H1 (cell line): ENCODE results near the gene PPP1R13B. TPM values are rescaled to one million over a fixed set of nuclear protein-coding genes. Genes with fewer than 3 reads are reported as not detected.

Source experiments
- CTCF ChIA-PET: fragments of 300-600 bp; sonication (Branson Sonifier 250); formaldehyde crosslinking; loops from one replicate; lab custom pipeline; 2021; ENCODE audit not compliant: partially characterized antibody; lab: Charles Lee
- POLR2A ChIA-PET: fragments of 300-600 bp; sonication (Branson Sonifier 250); formaldehyde crosslinking; loops from one replicate; lab custom pipeline; 2021; ENCODE audit warnings: inconsistent platforms; ENCODE audit not compliant: partially characterized antibody; lab: Charles Lee
- DNase-seq, 2 experiments: peaks; one replicate each; pipeline versions ENCODE4 v3.0.0 to v3.0.0-alpha.2; 2010 to 2022; ENCODE audit warnings: low spot score in 2 of 2, low read depth in 1 of 2, mixed read lengths in 1 of 2
- FAIRE-seq: peaks from 2 replicates; lab custom pipeline; 2011; peaks lifted over from hg19 to GRCh38; lab: Jason Lieb, UNC
- H2AFZ ChIP-seq: 2 replicates; pipeline ENCODE4 v1.8.1; 2012; ENCODE audit warnings: low read length, inconsistent platforms
- H2AK5ac ChIP-seq: 2 replicates; pipeline ENCODE4 v1.6.1; 2013; ENCODE audit warnings: low read depth, low read length
- H2BK120ac ChIP-seq: replicated peaks from 2 replicates; pipeline ENCODE3; 2013; ENCODE audit warnings: low read depth, low read length, inconsistent platforms
- H2BK12ac ChIP-seq: 2 replicates; pipeline ENCODE4 v1.6.1; 2013; ENCODE audit warnings: low read depth, low read length
- H2BK15ac ChIP-seq: 2 replicates; pipeline ENCODE4 v1.6.1; 2013; ENCODE audit warnings: low read length
- H2BK20ac ChIP-seq: 2 replicates; pipeline ENCODE4 v1.6.1; 2013; ENCODE audit warnings: low read length
- H2BK5ac ChIP-seq: 2 replicates; pipeline ENCODE4 v1.6.1; 2013; ENCODE audit warnings: low read depth, low read length
- H3K14ac ChIP-seq: 2 replicates; pipeline ENCODE4 v1.6.1; 2013; ENCODE audit warnings: inconsistent platforms; ENCODE audit not compliant: insufficient read length
- H3K18ac ChIP-seq: 2 replicates; pipeline ENCODE4 v1.6.1; 2013; ENCODE audit warnings: low read length; ENCODE audit errors: extremely low read depth
- H3K23ac ChIP-seq: 2 replicates; pipeline ENCODE4 v1.6.1; 2013; ENCODE audit warnings: inconsistent platforms; ENCODE audit not compliant: insufficient read length
- H3K23me2 ChIP-seq: 2 replicates; pipeline ENCODE4 v1.6.1; 2013; ENCODE audit warnings: low read depth, low read length
- H3K27ac ChIP-seq: 2 replicates; pipeline ENCODE4 v1.6.1; 2011; ENCODE audit warnings: low read depth, low read length, inconsistent platforms
- H3K27me3 ChIP-seq, 4 experiments: replicated peaks in 1 of 4; 1 replicate in 1 of 4; 2 replicates in 3 of 4; pipeline versions ENCODE4 v1.6.1 to v1.8.1; 2011 to 2013; ENCODE audit warnings: low read length in 3 of 4, mild to moderate bottlenecking in 3 of 4, inconsistent platforms in 2 of 4, mixed read lengths in 2 of 4, moderate library complexity in 1 of 4; ENCODE audit not compliant: control insufficient read depth in 3 of 4, insufficient read depth in 3 of 4; ENCODE audit errors: extremely low read depth in 1 of 4
- H3K36me3 ChIP-seq, 4 experiments: 2 replicates each; pipeline versions ENCODE4 v1.6.1 to v1.8.1; 2011 to 2013; ENCODE audit warnings: mild to moderate bottlenecking in 4 of 4, low read length in 3 of 4, moderate library complexity in 2 of 4, control low read depth in 1 of 4, inconsistent platforms in 1 of 4; ENCODE audit not compliant: insufficient read depth in 4 of 4, control insufficient read depth in 2 of 4
- H3K4ac ChIP-seq: replicated peaks from 2 replicates; pipeline ENCODE3; 2013; ENCODE audit warnings: low read length, low read depth, mixed read lengths, inconsistent platforms; ENCODE audit not compliant: insufficient read length
- H3K4me1 ChIP-seq, 4 experiments: replicated peaks in 1 of 4; 1 replicate in 1 of 4; 2 replicates in 3 of 4; pipeline versions ENCODE4 v1.6.1 to v1.8.1; 2011 to 2013; ENCODE audit warnings: low read length in 3 of 4, inconsistent platforms in 2 of 4, mixed read lengths in 1 of 4; ENCODE audit not compliant: insufficient read depth in 4 of 4, control insufficient read depth in 3 of 4
- H3K4me2 ChIP-seq, 2 experiments: 2 replicates each; pipeline versions ENCODE4 v1.6.1 to v1.8.1; 2011 to 2013; ENCODE audit warnings: low read depth in 2 of 2, low read length in 2 of 2, control low read depth in 1 of 2, inconsistent platforms in 1 of 2, mild to moderate bottlenecking in 1 of 2; ENCODE audit not compliant: insufficient read depth in 1 of 2
- H3K4me3 ChIP-seq, 4 experiments: fragments of 200-600, 300-600 bp in 1 of 4; sonication (generic), shearing (Covaris generic), sonication (Bioruptor Twin) in 1 of 4; 2 replicates each; pipeline versions ENCODE4 v1.5.1 to v1.8.1; 2011 to 2016; ENCODE audit warnings: low read length in 4 of 4, low read depth in 3 of 4, control low read depth in 2 of 4, inconsistent platforms in 2 of 4, mild to moderate bottlenecking in 2 of 4, mixed read lengths in 1 of 4, moderate library complexity in 1 of 4; ENCODE audit not compliant: insufficient read depth in 2 of 4; ENCODE audit errors: extremely low read depth in 1 of 4
- H3K56ac ChIP-seq: replicated peaks from 2 replicates; pipeline ENCODE3; 2013; ENCODE audit warnings: low read depth, mild to moderate bottlenecking, mixed read lengths, low read length, inconsistent platforms; ENCODE audit not compliant: insufficient read length
- H3K79me1 ChIP-seq: 2 replicates; pipeline ENCODE4 v1.6.1; 2013; ENCODE audit warnings: low read depth, low read length, control low read depth
- H3K79me2 ChIP-seq, 2 experiments: 2 replicates each; pipeline versions ENCODE4 v1.6.1 to v1.8.1; 2012 to 2013; ENCODE audit warnings: low read length in 2 of 2, mild to moderate bottlenecking in 2 of 2, inconsistent platforms in 1 of 2; ENCODE audit not compliant: insufficient read depth in 2 of 2, control insufficient read depth in 1 of 2
- H3K9ac ChIP-seq, 4 experiments: replicated peaks in 1 of 4; 1 replicate in 1 of 4; 2 replicates in 3 of 4; pipeline versions ENCODE4 v1.6.1 to v1.8.1; 2011 to 2013; ENCODE audit warnings: low read depth in 3 of 4, low read length in 3 of 4, control low read depth in 2 of 4, mild to moderate bottlenecking in 2 of 4, moderate library complexity in 2 of 4, inconsistent platforms in 1 of 4; ENCODE audit errors: extremely low read depth in 1 of 4
- H3K9me3 ChIP-seq, 2 experiments: 2 replicates each; pipeline versions ENCODE4 v1.6.1 to v1.8.1; 2012 to 2013; ENCODE audit warnings: mild to moderate bottlenecking in 2 of 2, moderate library complexity in 2 of 2, control low read depth in 1 of 2, inconsistent platforms in 1 of 2, low read depth in 1 of 2, low read length in 1 of 2, mixed read lengths in 1 of 2; ENCODE audit not compliant: insufficient read depth in 2 of 2
- H4K20me1 ChIP-seq, 2 experiments: replicated peaks in 1 of 2; 2 replicates each; pipeline versions ENCODE3 to v1.8.1; 2011 to 2013; ENCODE audit warnings: inconsistent platforms in 2 of 2, low read length in 2 of 2, mild to moderate bottlenecking in 1 of 2; ENCODE audit not compliant: insufficient read depth in 2 of 2, control insufficient read depth in 1 of 2
- H4K5ac ChIP-seq: 2 replicates; pipeline ENCODE4 v1.6.1; 2013; ENCODE audit warnings: low read length, low read depth, mixed read lengths, inconsistent platforms; ENCODE audit not compliant: insufficient read length
- H4K8ac ChIP-seq: 2 replicates; pipeline ENCODE4 v1.8.0; 2013; ENCODE audit warnings: mild to moderate bottlenecking, moderate library complexity, low read length, inconsistent platforms; ENCODE audit not compliant: insufficient read depth; ENCODE audit errors: extremely low read depth
- H4K91ac ChIP-seq: replicated peaks from 2 replicates; pipeline ENCODE3; 2013; ENCODE audit warnings: low read length, mixed read lengths, inconsistent platforms; ENCODE audit not compliant: insufficient read length
- NANOG ChIP-seq: IDR thresholded peaks from 2 replicates; pipeline ENCODE4 v1.6.1; 2011; ENCODE audit warnings: low read length, low read depth, mild to moderate bottlenecking, inconsistent platforms; ENCODE audit not compliant: insufficient read depth, poor library complexity, severe bottlenecking
- RNF2 ChIP-seq: fragments of 200-900, 300-1000 bp; sonication (generic); IDR thresholded peaks from 2 replicates; pipeline ENCODE4 v1.7.1; 2016; ENCODE audit warnings: borderline replicate concordance, low read depth, mild to moderate bottlenecking, antibody characterized with exemption, low read length; ENCODE audit not compliant: poor library complexity, severe bottlenecking; ENCODE audit errors: missing control alignments
- SAP30 ChIP-seq: fragments of 300-600 bp; sonication (generic); IDR thresholded peaks from 2 replicates; pipeline ENCODE4 v1.7.1; 2012; ENCODE audit warnings: low read length, moderate library complexity, mild to moderate bottlenecking, inconsistent platforms; ENCODE audit not compliant: insufficient read depth, insufficient replicate concordance
- WGBS, 2 experiments: shearing (Covaris generic) in 1 of 2; methylation state at CpG; one replicate each; pipeline versions ENCODE4 v1.1.6 to v1.1.7; 2013 to 2015; ENCODE audit warnings: low lambda C conversion rate in 2 of 2, mixed read lengths in 2 of 2, inconsistent platforms in 1 of 2, low coverage in 1 of 2, missing lambda C conversion rate in 1 of 2; ENCODE audit not compliant: insufficient replicate concordance in 2 of 2, insufficient coverage in 1 of 2, insufficient read length in 1 of 2; ENCODE audit errors: extremely low coverage in 1 of 2, missing lambda C conversion rate in 1 of 2; 5-methylcytosine and 5-hydroxymethylcytosine counted together
- polyA plus RNA-seq, 7 experiments: library from polyadenylated mRNA; depleted of rRNA in 3 of 7; stranded (reverse) in 5 of 7; unstranded in 2 of 7; fragments of >200 nt in 5 of 7; fragments of 200-250 nt in 2 of 7; gene quantifications; 1 replicate in 5 of 7; 2 replicates in 1 of 7; 4 replicates in 1 of 7; pipeline versions ENCODE4 v1.2.1 to v1.2.3, GENCODE V29; 2011 to 2013; ENCODE audit warnings: missing spikeins in 2 of 7, mixed read lengths in 2 of 7
- total RNA-seq: library from RNA; stranded (reverse); fragmentation: NEBNext Ultra II Directional; extraction: Animal tissue kit (Norgen Biotek cat#: 25700); gene quantifications from 2 replicates; pipeline ENCODE4 v1.2.1, GENCODE V29; 2021

Gene PPP1R13B
- total and polyA plus RNA-seq, 2 of the 8 experiments (the other 6 are each of a cell fraction or from before 2014, with no cell fraction given), result 2.6 to 8.9 TPM

DNA sequence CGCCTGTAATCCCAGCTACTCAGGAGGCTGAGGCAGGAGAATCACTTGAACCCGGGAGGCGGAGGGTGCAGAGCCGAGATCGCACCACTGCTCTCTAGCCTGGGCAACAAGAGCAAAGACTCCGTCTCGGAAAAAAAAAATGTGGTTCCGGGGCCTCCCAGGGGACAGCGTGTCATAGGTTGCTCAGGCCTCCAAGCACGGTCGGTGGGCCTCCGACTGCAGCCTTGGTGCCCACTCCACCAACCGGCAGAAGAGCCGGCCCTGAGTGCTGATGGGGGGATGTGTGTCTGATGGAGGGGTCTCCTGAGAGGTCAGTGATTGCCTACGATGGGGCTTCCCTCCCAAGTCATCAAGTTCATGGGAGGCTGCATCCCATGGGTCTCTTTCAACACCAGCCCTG lies 115.9 kb downstream of the PPP1R13B start:
- Histone ChIP-seq H4K20me1 (peaks cover 5 to 16% of the 10 kb centered on the region in 2 experiments), H3K27me3 (no peaks in the 10 kb centered on the region), H3K18ac (no peak overlapping the region), H3K4ac (no peak overlapping the region), H3K4me2 (no peak overlapping the region), H3K4me3 (no peak overlapping the region), H3K23ac (no peak overlapping the region), H3K27ac (no peak overlapping the region), H3K23me2 (no peaks in the 10 kb centered on the region), H3K9ac (no peak overlapping the region), H4K91ac (no peak overlapping the region), H3K36me3 (peaks cover 5 to 21% (median 14%) of the 10 kb centered on the region in 4 experiments; a peak in 6 of 8 replicates), H3K56ac (no peak overlapping the region), H3K14ac (no peak overlapping the region), H4K8ac (no peak overlapping the region), H2BK12ac (no peak overlapping the region), H3K79me2 (no peaks in the 10 kb centered on the region; a peak in 1 of 4 replicates), H2BK5ac (no peak overlapping the region), H3K9me3 (no peaks in the 10 kb centered on the region), H3K4me1 (no peaks in the 10 kb centered on the region; a peak in 2 of 7 replicates), H2BK120ac (no peak overlapping the region), H3K79me1 (no peaks in the 10 kb centered on the region; the same call in none of the 2 replicates), H2AK5ac (no peak overlapping the region), H2BK15ac (no peak overlapping the region), H4K5ac (no peak overlapping the region), H2BK20ac (no peak overlapping the region), H2AFZ (no peak overlapping the region)
- ChIA-PET CTCF (interaction anchor here (0.6 kb wide), 1 partner anchor 1201 kb away, joined by 3 read pairs; no protein-coding TSS in a partner anchor), POLR2A (no interaction called here)
- 96% methylated on average over 15 of the region's 15 CpGs; no CpG with 5 or more reads in 1 of the 2 experiments for WGBS, 2 experiments
- DNase-seq (no peak), FAIRE-seq (no peak)
- TF ChIP-seq RNF2 (no peak), NANOG (no peak), SAP30 (no peak)
